WTC11 (cell line): ENCODE measurements around the gene LAMA4. TPM values are rescaled to one million over a fixed set of nuclear protein-coding genes. Genes with fewer than 3 reads are reported as not detected.

Source experiments
- ATAC-seq: fragments of 200-7000 bp; cut with Tn5 transposase; 2 replicates; pipeline ENCODE4 v1.10.0; 2021; ENCODE audit warnings: mild to moderate bottlenecking, moderate library complexity
- CTCF ChIA-PET: fragments of 300-600 bp; sonication (Branson Sonifier 250); formaldehyde crosslinking; loops from one replicate; lab custom pipeline; 2021; ENCODE audit warnings: antibody characterized with exemption; lab: Charles Lee
- POLR2A ChIA-PET: fragments of 350-600 bp; sonication (Branson Sonifier 250); formaldehyde crosslinking; loops from one replicate; lab custom pipeline; 2021; ENCODE audit warnings: antibody characterized with exemption; lab: Charles Lee
- DNase-seq: peaks from one replicate; pipeline ENCODE4 v3.0.0; 2021; ENCODE audit warnings: low spot score
- H3K27ac Mint-ChIP-seq: 2 replicates; pipeline ENCODE4 v1.8.0; 2021; ENCODE audit warnings: mixed read lengths
- H3K27me3 Mint-ChIP-seq: 2 replicates; pipeline ENCODE4 v1.8.0; 2021; ENCODE audit warnings: low read depth, mild to moderate bottlenecking, moderate library complexity, mixed read lengths
- H3K36me3 Mint-ChIP-seq: 2 replicates; pipeline ENCODE4 v1.8.0; 2021; ENCODE audit warnings: mixed read lengths
- H3K4me1 Mint-ChIP-seq: 2 replicates; pipeline ENCODE4 v1.8.0; 2022; ENCODE audit warnings: mixed read lengths
- H3K4me3 Mint-ChIP-seq: 2 replicates; pipeline ENCODE4 v1.8.0; 2021; ENCODE audit warnings: mild to moderate bottlenecking, moderate library complexity, mixed read lengths
- H3K9me3 Mint-ChIP-seq: 2 replicates; pipeline ENCODE4 v1.8.0; 2021; ENCODE audit warnings: mixed read lengths
- ATF2 ChIP-seq: sonication (generic); formaldehyde crosslinking; IDR thresholded peaks from 2 replicates; pipeline ENCODE4 v1.8.1; 2022; ENCODE audit warnings: low read depth, missing genetic modification reagents, borderline replicate concordance
- CDX4 ChIP-seq: fragments of 250-450 bp; sonication (Bioruptor Pico); IDR thresholded peaks from 2 replicates; pipeline ENCODE4 v1.9.0; 2021; ENCODE audit warnings: moderate library complexity, mild to moderate bottlenecking, inconsistent platforms, borderline replicate concordance
- FOXP1 ChIP-seq: sonication (generic); formaldehyde crosslinking; IDR thresholded peaks from 2 replicates; pipeline ENCODE4 v1.8.0; 2022; ENCODE audit warnings: missing genetic modification reagents, mild to moderate bottlenecking, moderate library complexity, borderline replicate concordance
- FOXP4 ChIP-seq: sonication (generic); formaldehyde crosslinking; IDR thresholded peaks from 2 replicates; pipeline ENCODE4 v1.8.0; 2022; ENCODE audit warnings: mild to moderate bottlenecking, missing genetic modification reagents
- JUN ChIP-seq: sonication (generic); formaldehyde crosslinking; IDR thresholded peaks from 2 replicates; pipeline ENCODE4 v1.8.0; 2023; ENCODE audit warnings: mild to moderate bottlenecking, missing genetic modification reagents
- NR1H2 ChIP-seq: sonication (generic); formaldehyde crosslinking; IDR thresholded peaks from 2 replicates; pipeline ENCODE4 v1.9.0; 2021; ENCODE audit warnings: mild to moderate bottlenecking, moderate library complexity, missing genetic modification reagents
- RORB ChIP-seq: fragments of 250-450 bp; sonication (Bioruptor Pico); IDR thresholded peaks from 2 replicates; pipeline ENCODE4 v1.9.0; 2021; ENCODE audit warnings: mild to moderate bottlenecking
- SOX15 ChIP-seq: fragments of 250-450 bp; sonication (Bioruptor Pico); IDR thresholded peaks from 2 replicates; pipeline ENCODE4 v1.9.0; 2021; ENCODE audit warnings: mild to moderate bottlenecking
- USF1 ChIP-seq: sonication (generic); formaldehyde crosslinking; IDR thresholded peaks from 2 replicates; pipeline ENCODE4 v1.8.0; 2022; ENCODE audit warnings: mild to moderate bottlenecking, missing genetic modification reagents
- ZNF416 ChIP-seq: fragments of 250-450 bp; sonication (Bioruptor Pico); IDR thresholded peaks from 2 replicates; pipeline ENCODE4 v1.9.0; 2021; ENCODE audit warnings: mild to moderate bottlenecking, inconsistent platforms
- ZNF423 ChIP-seq: fragments of 250-450 bp; sonication (Bioruptor Pico); IDR thresholded peaks from 2 replicates; pipeline ENCODE4 v2.1.2; 2022; ENCODE audit warnings: mild to moderate bottlenecking, moderate library complexity
- ZNF532 ChIP-seq: fragments of 250-450 bp; sonication (Bioruptor Pico); IDR thresholded peaks from 2 replicates; pipeline ENCODE4 v1.9.0; 2021; ENCODE audit warnings: mild to moderate bottlenecking, borderline replicate concordance
- total RNA-seq: library from RNA; stranded (reverse); gene quantifications from 3 replicates; pipeline ENCODE4 v1.2.3, GENCODE V29; 2021
- TF ChIP-seq, protein P1 (sequence below): sonication (generic); formaldehyde crosslinking; IDR thresholded peaks from 2 replicates; pipeline ENCODE4 v1.8.1; 2022; ENCODE audit warnings: low read depth, mild to moderate bottlenecking, moderate library complexity, missing genetic modification reagents, borderline replicate concordance
- TF ChIP-seq, protein P2 (sequence below): sonication (generic); formaldehyde crosslinking; IDR thresholded peaks from 2 replicates; pipeline ENCODE4 v1.8.0; 2022; ENCODE audit warnings: mild to moderate bottlenecking, missing genetic modification reagents
- TF ChIP-seq, protein P3 (sequence below): sonication (generic); formaldehyde crosslinking; conservative IDR thresholded peaks from 2 replicates; pipeline ENCODE4 v1.8.1; 2023; ENCODE audit warnings: mild to moderate bottlenecking, low read depth, missing genetic modification reagents, moderate library complexity
- TF ChIP-seq, protein P4 (sequence below): fragments of 250-450 bp; sonication (Bioruptor Pico); conservative IDR thresholded peaks from 2 replicates; pipeline ENCODE4 v1.9.0; 2021; ENCODE audit warnings: mild to moderate bottlenecking

Gene LAMA4
- total RNA-seq, 1 experiment from 2014 or later = 1.6 TPM

DNA sequence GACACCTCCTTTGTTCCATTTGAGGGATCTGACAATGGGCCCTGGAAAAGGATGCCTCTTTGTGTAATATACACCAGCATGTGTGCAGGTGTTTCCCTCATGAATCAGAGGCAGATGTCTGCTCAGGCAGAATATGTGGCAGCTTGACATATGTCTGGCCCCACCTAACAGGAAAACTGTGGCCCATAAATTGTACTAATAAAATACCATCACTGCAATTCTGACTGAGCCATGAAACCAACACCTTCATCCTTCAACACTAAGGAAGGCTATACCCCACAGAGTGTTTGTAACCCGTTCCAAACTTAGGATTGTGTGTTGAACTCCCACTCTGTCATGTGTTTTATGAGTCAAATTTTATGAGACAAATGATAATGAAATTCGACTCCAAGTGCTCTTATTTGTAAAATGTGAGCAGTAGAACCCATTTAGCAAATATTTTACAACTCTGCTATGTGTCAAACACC lies 22.7 kb downstream of the LAMA4 start (continued):
- TF ChIP-seq FOXP4 (CRISPR knock-in tag) = no peak
- no peak for TF ChIP-seq JUN
- no peak for TF ChIP-seq ZNF532 (CRISPR knock-in tag)
- no peak for TF ChIP-seq NR1H2 (CRISPR knock-in tag)
- TF ChIP-seq, protein P1, sequence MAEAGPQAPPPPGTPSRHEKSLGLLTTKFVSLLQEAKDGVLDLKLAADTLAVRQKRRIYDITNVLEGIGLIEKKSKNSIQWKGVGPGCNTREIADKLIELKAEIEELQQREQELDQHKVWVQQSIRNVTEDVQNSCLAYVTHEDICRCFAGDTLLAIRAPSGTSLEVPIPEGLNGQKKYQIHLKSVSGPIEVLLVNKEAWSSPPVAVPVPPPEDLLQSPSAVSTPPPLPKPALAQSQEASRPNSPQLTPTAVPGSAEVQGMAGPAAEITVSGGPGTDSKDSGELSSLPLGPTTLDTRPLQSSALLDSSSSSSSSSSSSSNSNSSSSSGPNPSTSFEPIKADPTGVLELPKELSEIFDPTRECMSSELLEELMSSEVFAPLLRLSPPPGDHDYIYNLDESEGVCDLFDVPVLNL (CRISPR knock-in tag) = no peak
- TF ChIP-seq SOX15 (CRISPR knock-in tag) = no peak

DNA sequence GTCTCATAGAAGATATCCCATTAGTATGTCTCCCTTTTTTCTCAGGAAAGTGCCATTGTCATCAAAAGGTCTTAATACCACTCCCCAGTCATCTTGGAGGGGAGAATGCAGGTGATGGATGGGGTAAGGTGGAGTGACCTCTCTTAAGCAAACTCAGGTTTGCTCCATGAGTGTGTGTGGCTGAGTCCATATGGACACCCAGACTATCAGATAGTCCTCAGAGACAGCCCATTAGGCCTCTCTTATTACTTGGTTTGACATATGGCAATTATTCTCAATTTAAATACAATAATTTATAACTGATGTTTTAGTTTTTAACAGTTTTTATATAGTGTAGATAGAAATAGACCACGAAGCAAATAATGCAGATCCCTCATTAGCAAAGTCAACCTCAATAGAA lies 23.2 kb downstream of the LAMA4 start:
- no peak overlapping the region for H3K27ac Mint-ChIP-seq
- ATAC-seq = no peak
- POLR2A ChIA-PET = no interaction called here
- TF ChIP-seq ZNF423 (CRISPR knock-in tag) (no peak), CDX4 (CRISPR knock-in tag) (no peak), FOXP4 (CRISPR knock-in tag) (no peak), FOXP1 (no peak), ZNF416 (CRISPR knock-in tag) (no peak), ATF2 (CRISPR knock-in tag) (no peak), USF1 (CRISPR knock-in tag) (no peak), RORB (CRISPR knock-in tag) (no peak)
- TF ChIP-seq, protein P2, sequence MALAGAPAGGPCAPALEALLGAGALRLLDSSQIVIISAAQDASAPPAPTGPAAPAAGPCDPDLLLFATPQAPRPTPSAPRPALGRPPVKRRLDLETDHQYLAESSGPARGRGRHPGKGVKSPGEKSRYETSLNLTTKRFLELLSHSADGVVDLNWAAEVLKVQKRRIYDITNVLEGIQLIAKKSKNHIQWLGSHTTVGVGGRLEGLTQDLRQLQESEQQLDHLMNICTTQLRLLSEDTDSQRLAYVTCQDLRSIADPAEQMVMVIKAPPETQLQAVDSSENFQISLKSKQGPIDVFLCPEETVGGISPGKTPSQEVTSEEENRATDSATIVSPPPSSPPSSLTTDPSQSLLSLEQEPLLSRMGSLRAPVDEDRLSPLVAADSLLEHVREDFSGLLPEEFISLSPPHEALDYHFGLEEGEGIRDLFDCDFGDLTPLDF (CRISPR knock-in tag) = no peak
- TF ChIP-seq, protein P3, sequence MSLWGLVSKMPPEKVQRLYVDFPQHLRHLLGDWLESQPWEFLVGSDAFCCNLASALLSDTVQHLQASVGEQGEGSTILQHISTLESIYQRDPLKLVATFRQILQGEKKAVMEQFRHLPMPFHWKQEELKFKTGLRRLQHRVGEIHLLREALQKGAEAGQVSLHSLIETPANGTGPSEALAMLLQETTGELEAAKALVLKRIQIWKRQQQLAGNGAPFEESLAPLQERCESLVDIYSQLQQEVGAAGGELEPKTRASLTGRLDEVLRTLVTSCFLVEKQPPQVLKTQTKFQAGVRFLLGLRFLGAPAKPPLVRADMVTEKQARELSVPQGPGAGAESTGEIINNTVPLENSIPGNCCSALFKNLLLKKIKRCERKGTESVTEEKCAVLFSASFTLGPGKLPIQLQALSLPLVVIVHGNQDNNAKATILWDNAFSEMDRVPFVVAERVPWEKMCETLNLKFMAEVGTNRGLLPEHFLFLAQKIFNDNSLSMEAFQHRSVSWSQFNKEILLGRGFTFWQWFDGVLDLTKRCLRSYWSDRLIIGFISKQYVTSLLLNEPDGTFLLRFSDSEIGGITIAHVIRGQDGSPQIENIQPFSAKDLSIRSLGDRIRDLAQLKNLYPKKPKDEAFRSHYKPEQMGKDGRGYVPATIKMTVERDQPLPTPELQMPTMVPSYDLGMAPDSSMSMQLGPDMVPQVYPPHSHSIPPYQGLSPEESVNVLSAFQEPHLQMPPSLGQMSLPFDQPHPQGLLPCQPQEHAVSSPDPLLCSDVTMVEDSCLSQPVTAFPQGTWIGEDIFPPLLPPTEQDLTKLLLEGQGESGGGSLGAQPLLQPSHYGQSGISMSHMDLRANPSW (CRISPR knock-in tag) = no peak
- TF ChIP-seq, protein P4, sequence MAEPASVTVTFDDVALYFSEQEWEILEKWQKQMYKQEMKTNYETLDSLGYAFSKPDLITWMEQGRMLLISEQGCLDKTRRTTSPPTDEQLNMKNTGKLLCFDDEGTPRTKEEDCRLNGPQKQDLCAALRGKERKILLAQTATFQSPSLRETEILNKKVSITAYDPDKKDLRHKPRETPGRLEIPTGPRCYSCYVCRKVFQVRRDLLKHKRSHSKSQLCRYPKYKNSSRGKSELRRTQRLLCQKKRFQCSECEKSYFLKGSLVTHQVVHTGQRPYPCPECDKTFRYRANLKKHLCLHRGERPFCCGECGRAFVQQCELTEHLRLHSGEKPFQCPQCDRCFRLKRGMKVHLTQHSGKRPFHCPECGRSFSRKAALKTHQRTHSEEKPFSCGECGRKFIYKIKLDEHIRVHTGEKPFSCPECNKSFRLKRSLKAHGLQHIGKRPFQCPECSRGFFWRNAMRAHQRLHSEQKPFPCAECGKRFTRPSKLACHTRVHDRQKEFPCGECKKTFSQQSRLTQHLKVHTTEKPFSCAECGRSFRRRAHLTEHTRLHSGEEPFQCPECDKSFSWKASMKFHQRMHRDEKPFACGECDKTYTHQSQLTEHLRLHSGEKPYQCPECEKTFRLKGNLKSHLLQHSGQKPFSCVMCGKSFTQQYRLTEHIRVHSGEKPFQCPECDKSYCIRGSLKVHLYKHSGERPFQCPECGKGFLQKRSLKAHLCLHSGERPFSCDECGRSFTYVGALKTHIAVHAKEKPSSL = no peak

More for the DNA sequence above, 23.2 kb downstream of the LAMA4 start:
- no peaks in the 10 kb centered on the region for H3K27me3 Mint-ChIP-seq
- H3K4me1 Mint-ChIP-seq = peaks cover 4% of the 10 kb centered on the region; the same call in 1 of the 2 replicates
- H3K36me3 Mint-ChIP-seq = no peaks in the 10 kb centered on the region
- H3K4me3 Mint-ChIP-seq = no peak overlapping the region
- H3K9me3 Mint-ChIP-seq = peaks cover 4% of the 10 kb centered on the region; the same call in 1 of the 2 replicates
- CTCF ChIA-PET = no interaction called here
- DNase-seq = no peak
